Vagina (tissue), 2 donors: ENCODE data around the gene RNF224. TPM values are rescaled to one million over a fixed set of nuclear protein-coding genes. Genes with fewer than 3 reads are reported as not detected.

ENCODE experiments used
- DNase-seq, 2 donors: peaks; one replicate each; pipeline ENCODE4 v3.0.0-alpha.2; 2017; ENCODE audit errors: extremely low spot score in 2 of 2
- H3K27ac ChIP-seq: fragments of 200-600 bp; sonication (generic); one replicate; pipeline ENCODE4 v1.5.1; 2019
- H3K27me3 ChIP-seq: fragments of 200-600 bp; sonication (generic); one replicate; pipeline ENCODE4 v1.5.1; 2019
- H3K36me3 ChIP-seq, 2 donors: fragments of 200-600 bp; sonication (generic); one replicate each; pipeline ENCODE4 v1.5.1; 2017 to 2019
- H3K4me1 ChIP-seq: fragments of 200-600 bp; sonication (generic); one replicate; pipeline ENCODE4 v1.5.1; 2019
- H3K4me3 ChIP-seq, 2 donors: fragments of 200-600 bp; sonication (generic); 1 replicate in 1 of 2; 2 replicates in 1 of 2; pipeline ENCODE4 v1.5.1; 2016 to 2019
- H3K9me3 ChIP-seq: fragments of 200-600 bp; sonication (generic); one replicate; pipeline ENCODE4 v1.5.1; 2019
- POLR2A ChIP-seq, 2 donors: fragments of 450-650 bp; IDR thresholded peaks; one replicate each; pipeline ENCODE4 v1.6.1; 2017; ENCODE audit warnings: antibody characterized with exemption in 2 of 2, mild to moderate bottlenecking in 2 of 2, moderate library complexity in 2 of 2
- POLR2AphosphoS5 ChIP-seq, 2 donors: sonication (generic); formaldehyde crosslinking; IDR thresholded peaks; one replicate each; pipeline ENCODE4 v1.9.0; 2017; ENCODE audit warnings: antibody characterized with exemption in 2 of 2, mild to moderate bottlenecking in 2 of 2, low read depth in 1 of 2; ENCODE audit not compliant: insufficient read depth in 1 of 2
- intact Hi-C: fragments of 100-400 bp; cut with DNase I; formaldehyde crosslinking; loops from one replicate; pipeline ENCODE4 v1.15.1; 2023
- total RNA-seq: library from RNA; depleted of rRNA; stranded (reverse); fragments of >200 nt; gene quantifications from one replicate; pipeline ENCODE4 v1.2.3, GENCODE V29; 2016
- TF ChIP-seq, protein P1 (sequence below), 3 experiments: fragments of 450-650 bp in 2 of 3; fragments of 200-600 bp in 1 of 3; sonication (generic) in 1 of 3; IDR thresholded peaks; one replicate each; pipeline ENCODE4 v1.5.1; 2017 to 2019; ENCODE audit warnings: antibody characterized with exemption in 3 of 3, mild to moderate bottlenecking in 2 of 3, moderate library complexity in 2 of 3

The RNF224 gene
- total RNA-seq, 1 donor from 2014 or later = 0.74 TPM

DNA sequence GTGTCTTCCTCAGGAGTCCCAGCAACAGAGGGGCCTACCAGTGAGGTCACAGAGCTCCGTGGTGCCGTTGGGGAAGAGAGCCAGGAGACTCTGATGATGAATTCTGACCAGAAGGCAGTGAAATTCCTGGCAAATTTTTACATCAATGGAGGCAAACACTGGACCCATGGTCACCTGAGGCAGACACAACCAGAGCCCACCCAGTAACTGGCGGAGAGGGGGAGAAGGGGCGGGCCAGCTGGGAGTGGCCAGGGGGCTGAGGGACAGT, 23.8 kb downstream of the RNF224 start, which contains the start of gene STPG3:
Gene STPG3, plus strand, starts transcription at position 93 of the 268 bp plus-strand sequence. Its CDS starts 1 bp downstream, at position 94.
- intact Hi-C loops = no loop called here
- H3K27me3 ChIP-seq = no peaks in the 10 kb centered on the region
- no peak for DNase-seq
- H3K4me1 ChIP-seq = peaks cover 16% of the 10 kb centered on the region
- no peaks in the 10 kb centered on the region for H3K9me3 ChIP-seq
- no peak within 1 kb of the TSS for H3K4me3 ChIP-seq
- H3K27ac ChIP-seq = no peak within 1 kb of the TSS
- H3K36me3 ChIP-seq = no peaks in the 10 kb centered on the region
- TF ChIP-seq, protein P1, sequence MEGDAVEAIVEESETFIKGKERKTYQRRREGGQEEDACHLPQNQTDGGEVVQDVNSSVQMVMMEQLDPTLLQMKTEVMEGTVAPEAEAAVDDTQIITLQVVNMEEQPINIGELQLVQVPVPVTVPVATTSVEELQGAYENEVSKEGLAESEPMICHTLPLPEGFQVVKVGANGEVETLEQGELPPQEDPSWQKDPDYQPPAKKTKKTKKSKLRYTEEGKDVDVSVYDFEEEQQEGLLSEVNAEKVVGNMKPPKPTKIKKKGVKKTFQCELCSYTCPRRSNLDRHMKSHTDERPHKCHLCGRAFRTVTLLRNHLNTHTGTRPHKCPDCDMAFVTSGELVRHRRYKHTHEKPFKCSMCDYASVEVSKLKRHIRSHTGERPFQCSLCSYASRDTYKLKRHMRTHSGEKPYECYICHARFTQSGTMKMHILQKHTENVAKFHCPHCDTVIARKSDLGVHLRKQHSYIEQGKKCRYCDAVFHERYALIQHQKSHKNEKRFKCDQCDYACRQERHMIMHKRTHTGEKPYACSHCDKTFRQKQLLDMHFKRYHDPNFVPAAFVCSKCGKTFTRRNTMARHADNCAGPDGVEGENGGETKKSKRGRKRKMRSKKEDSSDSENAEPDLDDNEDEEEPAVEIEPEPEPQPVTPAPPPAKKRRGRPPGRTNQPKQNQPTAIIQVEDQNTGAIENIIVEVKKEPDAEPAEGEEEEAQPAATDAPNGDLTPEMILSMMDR (IDR thresholded peaks at IDR 0.05) = no peak
- TF ChIP-seq POLR2A (IDR thresholded peaks at IDR 0.05) = no peak
- no peak for TF ChIP-seq POLR2AphosphoS5 (IDR thresholded peaks at IDR 0.05; ENCODE audit: insufficient read depth in 1 of 2, low read depth in 1 of 2)

GRCh38 chr9:137251490-137252268, 24.4 kb downstream of the RNF224 start:
- intact Hi-C loops = no loop called here
- peaks cover 21% of the 10 kb centered on the region for H3K4me1 ChIP-seq
- H3K9me3 ChIP-seq = no peaks in the 10 kb centered on the region
- H3K27me3 ChIP-seq = no peaks in the 10 kb centered on the region
- H3K27ac ChIP-seq = no peak overlapping the region
- no peak overlapping the region for H3K4me3 ChIP-seq
- TF ChIP-seq, protein P1 (IDR thresholded peaks at IDR 0.05) = no peak
- TF ChIP-seq POLR2AphosphoS5 (IDR thresholded peaks at IDR 0.05; ENCODE audit: insufficient read depth in 1 of 2, low read depth in 1 of 2) (no peak), POLR2A (IDR thresholded peaks at IDR 0.05) (no peak)
- H3K36me3 ChIP-seq = no peaks in the 10 kb centered on the region
- DNase-seq = no peak

DNA sequence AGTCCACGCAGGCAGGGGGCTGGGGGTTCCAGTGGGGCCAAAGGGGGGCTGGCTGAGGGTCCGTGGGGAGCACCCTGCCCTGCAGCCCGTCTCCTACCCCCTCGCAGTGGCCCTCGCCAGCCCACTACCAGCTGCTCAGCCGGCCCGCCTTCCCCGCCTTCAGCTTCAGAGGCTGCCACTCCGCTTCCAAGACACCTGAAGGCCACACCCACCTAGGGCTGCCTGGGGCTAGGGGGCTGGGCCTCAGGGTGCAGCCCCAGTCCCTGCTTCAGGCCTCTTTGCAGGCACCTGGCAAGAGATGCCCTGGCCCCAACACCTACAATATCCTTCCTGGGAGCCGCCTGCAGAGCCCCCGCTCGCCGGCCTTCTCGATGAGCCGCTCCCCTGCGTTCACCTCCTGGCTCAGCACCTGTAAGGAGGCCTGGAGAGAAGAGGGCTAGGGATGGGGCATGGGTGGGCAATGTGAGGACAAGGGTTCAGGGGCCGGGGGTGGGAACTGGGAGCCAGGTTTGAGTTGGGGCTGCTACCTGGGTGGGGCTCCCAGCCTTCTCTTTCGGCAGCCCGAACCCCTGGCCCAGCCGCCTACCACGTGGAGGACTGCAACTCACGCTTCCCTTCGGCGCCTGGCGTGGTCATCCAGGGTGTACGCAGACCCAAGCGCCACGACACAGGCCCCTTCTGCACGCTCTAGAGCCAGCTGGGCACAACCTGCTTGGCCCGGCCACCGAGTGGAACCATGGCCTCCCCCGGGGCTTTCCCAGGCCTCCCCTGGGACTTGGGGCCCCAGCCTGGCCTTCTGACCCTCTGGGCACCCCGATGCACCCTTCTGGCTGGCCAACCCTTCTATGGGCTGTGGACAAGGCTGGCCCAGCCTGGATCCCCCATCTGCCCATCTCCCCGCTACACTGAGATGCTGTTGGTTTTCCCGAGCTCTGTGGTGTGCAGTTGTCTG, 25.5 kb downstream of the RNF224 start:
- Histone ChIP-seq H3K36me3 (peaks cover 0 to 3% of the 10 kb centered on the region in 2 donors), H3K9me3 (no peaks in the 10 kb centered on the region), H3K4me3 (no peak overlapping the region), H3K27ac (no peak overlapping the region), H3K27me3 (no peaks in the 10 kb centered on the region), H3K4me1 (peaks cover 27% of the 10 kb centered on the region)
- DNase-seq = no peak
- intact Hi-C loops = no loop called here
- TF ChIP-seq POLR2A (IDR thresholded peaks at IDR 0.05) (no peak), POLR2AphosphoS5 (IDR thresholded peaks at IDR 0.05; ENCODE audit: insufficient read depth in 1 of 2, low read depth in 1 of 2) (no peak)
- TF ChIP-seq, protein P1 (IDR thresholded peaks at IDR 0.05) = no peak

- Histone ChIP-seq H3K4me1 (peaks cover 27% of the 10 kb centered on the region), H3K36me3 (peaks cover 0 to 14% of the 10 kb centered on the region in 2 donors), H3K4me3 (peak overlapping the region; percentile 78 to 88), H3K9me3 (no peaks in the 10 kb centered on the region), H3K27ac (peak overlapping the region; percentile 25), H3K27me3 (no peaks in the 10 kb centered on the region)
- TF ChIP-seq, protein P1 (IDR thresholded peaks at IDR 0.05) = no peak
- no peak for TF ChIP-seq POLR2A (IDR thresholded peaks at IDR 0.05)
- no peak for TF ChIP-seq POLR2AphosphoS5 (IDR thresholded peaks at IDR 0.05; ENCODE audit: insufficient read depth in 1 of 2, low read depth in 1 of 2)
- intact Hi-C loops = no loop called here
- DNase-seq = no peak
Observed at GRCh38 chr9:137253717-137254623, 26.7 kb downstream of the RNF224 start.
